ENCODE data around the gene ZSCAN23.
"Not testable (repeated sequence)": the region's sequence is repeated elsewhere in the genome, so short reads cannot be mapped to it uniquely, and the experiment has no call there.

- not testable (repeated sequence) for TF ChIP-seq CTCF, POLR2A (IDR thresholded peaks at IDR 0.05)
Measured at GRCh38 chr6:28444759-28445158, 1.5 kb upstream of the ZSCAN23 start.

Data from heart left ventricle (tissue), 13 donors.